ENCODE measurements around the gene RGS3. TPM values are rescaled to one million over a fixed set of nuclear protein-coding genes. Genes with fewer than 3 reads are reported as not detected.

RGS3 gene
- total RNA-seq, 1 donor: 48.9 TPM

DNA sequence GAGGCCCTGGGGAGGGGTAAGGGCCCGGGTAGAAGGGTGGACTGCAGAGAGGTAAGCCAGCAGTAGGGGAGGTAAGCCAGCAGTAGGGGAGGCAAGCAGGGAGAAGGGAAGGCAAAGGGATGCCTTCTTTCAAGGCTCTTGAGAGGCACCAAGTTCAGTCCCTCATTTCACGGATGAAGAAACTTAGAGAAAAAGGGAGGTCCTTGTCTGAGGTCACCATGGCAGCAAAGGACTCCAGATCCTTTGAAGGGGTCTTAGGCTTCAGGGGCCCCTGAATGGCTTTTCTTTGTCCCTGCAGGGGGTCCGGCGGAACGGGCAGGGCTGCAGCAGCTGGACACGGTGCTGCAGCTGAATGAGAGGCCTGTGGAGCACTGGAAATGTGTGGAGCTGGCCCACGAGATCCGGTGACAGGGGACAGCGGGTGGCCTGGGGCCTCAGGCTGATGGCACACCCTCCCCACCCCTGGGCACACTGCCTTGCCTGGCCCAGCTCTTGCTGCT, 42.6 kb downstream of the RGS3 start:
- no peak overlapping the region for H3K4me3 ChIP-seq (ENCODE audit: low read depth, low read length)
- TF ChIP-seq, protein P1, sequence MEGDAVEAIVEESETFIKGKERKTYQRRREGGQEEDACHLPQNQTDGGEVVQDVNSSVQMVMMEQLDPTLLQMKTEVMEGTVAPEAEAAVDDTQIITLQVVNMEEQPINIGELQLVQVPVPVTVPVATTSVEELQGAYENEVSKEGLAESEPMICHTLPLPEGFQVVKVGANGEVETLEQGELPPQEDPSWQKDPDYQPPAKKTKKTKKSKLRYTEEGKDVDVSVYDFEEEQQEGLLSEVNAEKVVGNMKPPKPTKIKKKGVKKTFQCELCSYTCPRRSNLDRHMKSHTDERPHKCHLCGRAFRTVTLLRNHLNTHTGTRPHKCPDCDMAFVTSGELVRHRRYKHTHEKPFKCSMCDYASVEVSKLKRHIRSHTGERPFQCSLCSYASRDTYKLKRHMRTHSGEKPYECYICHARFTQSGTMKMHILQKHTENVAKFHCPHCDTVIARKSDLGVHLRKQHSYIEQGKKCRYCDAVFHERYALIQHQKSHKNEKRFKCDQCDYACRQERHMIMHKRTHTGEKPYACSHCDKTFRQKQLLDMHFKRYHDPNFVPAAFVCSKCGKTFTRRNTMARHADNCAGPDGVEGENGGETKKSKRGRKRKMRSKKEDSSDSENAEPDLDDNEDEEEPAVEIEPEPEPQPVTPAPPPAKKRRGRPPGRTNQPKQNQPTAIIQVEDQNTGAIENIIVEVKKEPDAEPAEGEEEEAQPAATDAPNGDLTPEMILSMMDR (IDR thresholded peaks at IDR 0.05; ENCODE audit: insufficient read depth, low read length): no peak
- no peak for DNase-seq (ENCODE audit: low read depth)

DNA sequence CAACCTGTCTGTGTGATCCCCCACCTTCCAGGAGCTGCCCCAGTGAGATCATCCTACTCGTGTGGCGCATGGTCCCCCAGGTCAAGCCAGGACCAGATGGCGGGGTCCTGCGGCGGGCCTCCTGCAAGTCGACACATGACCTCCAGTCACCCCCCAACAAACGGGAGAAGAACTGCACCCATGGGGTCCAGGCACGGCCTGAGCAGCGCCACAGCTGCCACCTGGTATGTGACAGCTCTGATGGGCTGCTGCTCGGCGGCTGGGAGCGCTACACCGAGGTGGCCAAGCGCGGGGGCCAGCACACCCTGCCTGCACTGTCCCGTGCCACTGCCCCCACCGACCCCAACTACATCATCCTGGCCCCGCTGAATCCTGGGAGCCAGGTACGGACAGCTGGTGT, 43.7 kb downstream of the RGS3 start:
- TF ChIP-seq, protein P1 (IDR thresholded peaks at IDR 0.05; ENCODE audit: insufficient read depth, low read length): no peak
- no peak for DNase-seq (ENCODE audit: low read depth)
- no peak overlapping the region for H3K4me3 ChIP-seq (ENCODE audit: low read depth, low read length)

DNA sequence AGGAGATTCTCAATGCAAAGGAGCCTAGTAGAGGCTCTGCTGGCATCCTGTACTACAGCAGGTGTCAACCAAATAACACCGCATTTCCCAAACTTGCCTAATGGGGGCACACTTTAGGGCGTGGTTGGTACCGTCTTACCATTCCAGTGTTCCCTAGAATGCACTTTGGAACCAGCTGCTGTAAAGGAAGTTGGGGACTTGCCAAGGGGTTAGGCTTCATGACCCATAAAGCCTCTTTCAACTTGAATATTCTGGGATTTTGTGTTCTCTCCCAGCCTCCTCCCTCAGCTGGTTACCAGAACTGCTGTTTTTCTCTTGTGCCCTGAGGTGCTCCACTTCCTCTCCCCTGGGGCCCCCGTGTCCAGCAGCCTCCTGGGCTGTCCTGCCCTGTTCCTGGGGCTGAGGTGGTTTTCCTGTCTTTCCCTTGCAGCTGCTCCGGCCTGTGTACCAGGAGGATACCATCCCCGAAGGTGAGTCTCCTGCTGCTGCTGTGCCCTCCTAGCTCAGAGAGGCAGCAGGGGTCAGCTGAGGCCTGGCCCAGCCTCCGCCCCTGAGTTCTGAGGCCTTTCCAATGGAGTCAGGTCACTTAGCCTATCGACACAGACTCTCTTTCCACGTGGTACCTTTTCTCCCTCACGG, 44.7 kb downstream of the RGS3 start:
- peak; percentile 13 for DNase-seq (ENCODE audit: low read depth)
- TF ChIP-seq, protein P1 (IDR thresholded peaks at IDR 0.05; ENCODE audit: insufficient read depth, low read length): no peak
- H3K4me3 ChIP-seq (ENCODE audit: low read depth, low read length): no peak overlapping the region

GRCh38 chr9:113509463-113509862, 45.9 kb downstream of the RGS3 start:
- peak; percentile 62 for DNase-seq (ENCODE audit: low read depth)
- H3K4me3 ChIP-seq (ENCODE audit: low read depth, low read length): no peak overlapping the region
- TF ChIP-seq, protein P1 (IDR thresholded peaks at IDR 0.05; ENCODE audit: insufficient read depth, low read length): no peak

- TF ChIP-seq, protein P1 (IDR thresholded peaks at IDR 0.05; ENCODE audit: insufficient read depth, low read length): no peak
- no peak overlapping the region for H3K4me3 ChIP-seq (ENCODE audit: low read depth, low read length)
- DNase-seq (ENCODE audit: low read depth): no peak
These were observed 47.6 kb downstream of the RGS3 start for GRCh38 chr9:113511047-113511521.

DNA sequence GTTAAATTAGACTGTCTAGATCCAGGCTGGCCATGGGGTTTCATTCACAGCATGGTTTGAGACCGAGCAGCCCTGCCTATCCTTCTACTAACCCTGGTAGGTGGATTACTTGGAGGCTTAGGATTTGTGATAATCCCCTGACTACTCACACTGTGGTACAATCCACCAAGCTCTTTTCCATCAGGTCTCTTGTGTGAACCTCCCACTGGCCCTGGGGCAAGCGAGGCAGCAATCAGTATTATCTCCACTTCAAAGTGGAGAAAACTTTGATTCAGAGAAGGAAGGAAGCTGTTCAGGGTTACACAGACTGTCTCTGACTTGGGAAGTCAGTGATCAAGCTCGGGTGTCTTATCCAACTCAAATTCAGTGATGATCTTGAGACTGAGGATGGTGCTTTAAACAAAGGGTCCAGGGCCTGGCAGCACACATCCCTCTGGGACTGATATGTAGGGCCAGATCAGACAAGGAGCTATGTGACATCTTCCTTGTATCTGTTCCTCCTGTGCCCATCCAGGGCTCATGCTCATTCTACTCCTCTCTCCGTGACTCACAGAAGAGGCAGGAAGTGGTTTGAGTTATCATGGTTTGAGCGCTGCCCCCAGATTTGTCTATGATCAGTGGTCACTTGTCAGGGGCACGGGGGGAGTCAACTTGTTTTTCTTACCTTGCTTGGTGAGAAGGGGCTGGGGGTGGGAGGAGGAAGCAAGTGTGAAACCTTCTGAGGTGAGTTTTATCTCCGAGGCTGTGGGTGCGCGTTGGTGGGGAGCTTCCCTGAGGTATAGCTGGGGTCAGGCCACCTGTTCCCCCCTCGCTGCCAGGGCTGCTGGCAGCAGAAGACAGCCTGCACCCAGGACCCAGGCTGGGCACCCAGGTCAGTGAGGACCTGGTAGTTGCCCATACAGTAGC, 48.6 kb downstream of the RGS3 start:
- TF ChIP-seq, protein P1 (IDR thresholded peaks at IDR 0.05; ENCODE audit: insufficient read depth, low read length): no peak
- DNase-seq (ENCODE audit: low read depth): no peak

More for the DNA sequence above, 48.6 kb downstream of the RGS3 start:
- H3K4me3 ChIP-seq (ENCODE audit: low read depth, low read length): no peak overlapping the region

Data from fibroblast of the aortic adventitia (primary cell).